CD4-positive, CD25-positive, alpha-beta regulatory T cell (primary cell): ENCODE data around the gene FCGR3B. TPM values are rescaled to one million over a fixed set of nuclear protein-coding genes. Genes with fewer than 3 reads are reported as not detected.
"Not testable (repeated sequence)": the region's sequence is repeated elsewhere in the genome, so short reads cannot be mapped to it uniquely, and the experiment has no call there.

Experiments
- ATAC-seq, 2 donors: fragments of 150-1000 bp; cut with Tn5 transposase; one replicate each; pipeline ENCODE4 v1.10.0; 2021; ENCODE audit warnings: low read depth in 2 of 2, moderate number of reproducible peaks in 2 of 2, moderate library complexity in 1 of 2
- DNase-seq, 3 donors: peaks; one replicate each; pipeline versions ENCODE4 v3.0.0 to v3.0.0-alpha.2; 2012 to 2022; ENCODE audit warnings: mixed read lengths in 1 of 3
- H3K27ac ChIP-seq: one replicate; pipeline ENCODE4 v1.7.0; 2013; ENCODE audit warnings: mild to moderate bottlenecking, low read length; ENCODE audit not compliant: insufficient read depth, poor library complexity, severe bottlenecking
- H3K27me3 ChIP-seq: one replicate; pipeline ENCODE4 v1.7.0; 2013; ENCODE audit warnings: low read length; ENCODE audit not compliant: control insufficient read depth, insufficient read depth
- H3K36me3 ChIP-seq: one replicate; pipeline ENCODE4 v1.7.0; 2013; ENCODE audit warnings: mild to moderate bottlenecking, low read length, moderate library complexity; ENCODE audit not compliant: control insufficient read depth, insufficient read depth
- H3K4me1 ChIP-seq: 2 replicates; pipeline ENCODE4 v1.7.0; 2013; ENCODE audit warnings: mild to moderate bottlenecking, low read length; ENCODE audit not compliant: insufficient read depth, control insufficient read depth, poor library complexity, severe bottlenecking
- H3K4me3 ChIP-seq: one replicate; pipeline ENCODE4 v1.7.0; 2013; ENCODE audit warnings: low read depth, mild to moderate bottlenecking, low read length, moderate library complexity
- H3K9me3 ChIP-seq, 2 experiments: 1 replicate in 1 of 2; 2 replicates in 1 of 2; pipeline ENCODE4 v1.7.0; 2013; ENCODE audit warnings: low read length in 2 of 2, mild to moderate bottlenecking in 1 of 2, moderate library complexity in 1 of 2; ENCODE audit not compliant: control insufficient read depth in 2 of 2
- H3K27ac Mint-ChIP-seq, 3 donors: one replicate each; pipeline ENCODE4 v1.8.0; 2020 to 2022; ENCODE audit warnings: mild to moderate bottlenecking in 3 of 3, mixed read lengths in 3 of 3, moderate library complexity in 2 of 3
- H3K27me3 Mint-ChIP-seq: one replicate; pipeline ENCODE4 v1.8.0; 2022; ENCODE audit warnings: mild to moderate bottlenecking, mixed read lengths
- H3K36me3 Mint-ChIP-seq: one replicate; pipeline ENCODE4 v1.8.0; 2020; ENCODE audit warnings: mixed read lengths
- H3K4me1 Mint-ChIP-seq, 4 donors: one replicate each; pipeline ENCODE4 v1.8.0; 2020 to 2022; ENCODE audit warnings: mixed read lengths in 4 of 4, mild to moderate bottlenecking in 1 of 4
- H3K4me3 Mint-ChIP-seq, 4 donors: one replicate each; pipeline ENCODE4 v1.8.0; 2020 to 2022; ENCODE audit warnings: mild to moderate bottlenecking in 4 of 4, mixed read lengths in 4 of 4, moderate library complexity in 3 of 4
- H3K9me3 Mint-ChIP-seq, 7 donors: one replicate each; pipeline ENCODE4 v1.8.0; 2020 to 2022; ENCODE audit warnings: mixed read lengths in 7 of 7, mild to moderate bottlenecking in 3 of 7, moderate library complexity in 2 of 7
- polyA plus RNA-seq, 4 donors: library from polyadenylated mRNA; unstranded; fragments of 300-500 nt; fragmentation: Illumina TruSeq; gene quantifications; one replicate each; pipeline ENCODE4 v1.2.3, GENCODE V29; 2021
- total RNA-seq: library from RNA; stranded (reverse); gene quantifications from one replicate; pipeline ENCODE4 v1.2.3, GENCODE V29; 2022

Gene FCGR3B
- total and polyA plus RNA-seq, 5 donors from 2014 or later: not detected

DNA sequence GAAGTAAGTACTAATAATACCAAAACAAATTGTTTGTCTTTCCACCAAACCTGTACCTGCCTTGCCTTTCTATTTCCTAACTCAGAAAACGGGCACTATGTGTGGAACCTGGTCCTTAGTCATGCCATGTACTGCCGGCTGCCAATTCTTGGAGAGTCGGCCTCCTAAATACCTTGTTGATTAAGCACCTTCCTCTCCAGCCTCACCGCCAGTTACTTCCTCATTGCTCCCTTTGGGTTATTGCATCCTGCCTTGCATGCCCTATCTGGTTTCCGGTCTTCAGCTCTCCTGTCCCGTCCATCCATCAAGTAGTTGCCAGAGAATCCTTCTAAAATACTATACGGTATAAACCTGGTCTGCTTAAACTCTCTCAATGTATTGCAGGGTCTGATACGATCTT is 8.9 kb downstream of the FCGR3B start:
- H3K4me3 ChIP-seq: peak overlapping the region; percentile 62
- H3K9me3 ChIP-seq, H3K4me1 ChIP-seq, H3K27me3 ChIP-seq, H3K27ac ChIP-seq, H3K36me3 ChIP-seq, ATAC-seq, DNase-seq, H3K36me3 Mint-ChIP-seq: not testable (repeated sequence)
- H3K9me3 Mint-ChIP-seq: peaks cover 0 to 12% (median 2%) of the 10 kb centered on the region in 7 donors
- H3K27me3 Mint-ChIP-seq: peaks cover 38% of the 10 kb centered on the region
- peaks cover 10 to 37% (median 19%) of the 10 kb centered on the region in 4 donors for H3K4me1 Mint-ChIP-seq
- peak overlapping the region; percentile 86 to 96 (median 90) for H3K4me3 Mint-ChIP-seq
- peak overlapping the region in 2 of 3 donors; percentile 20 to 88 for H3K27ac Mint-ChIP-seq

DNA sequence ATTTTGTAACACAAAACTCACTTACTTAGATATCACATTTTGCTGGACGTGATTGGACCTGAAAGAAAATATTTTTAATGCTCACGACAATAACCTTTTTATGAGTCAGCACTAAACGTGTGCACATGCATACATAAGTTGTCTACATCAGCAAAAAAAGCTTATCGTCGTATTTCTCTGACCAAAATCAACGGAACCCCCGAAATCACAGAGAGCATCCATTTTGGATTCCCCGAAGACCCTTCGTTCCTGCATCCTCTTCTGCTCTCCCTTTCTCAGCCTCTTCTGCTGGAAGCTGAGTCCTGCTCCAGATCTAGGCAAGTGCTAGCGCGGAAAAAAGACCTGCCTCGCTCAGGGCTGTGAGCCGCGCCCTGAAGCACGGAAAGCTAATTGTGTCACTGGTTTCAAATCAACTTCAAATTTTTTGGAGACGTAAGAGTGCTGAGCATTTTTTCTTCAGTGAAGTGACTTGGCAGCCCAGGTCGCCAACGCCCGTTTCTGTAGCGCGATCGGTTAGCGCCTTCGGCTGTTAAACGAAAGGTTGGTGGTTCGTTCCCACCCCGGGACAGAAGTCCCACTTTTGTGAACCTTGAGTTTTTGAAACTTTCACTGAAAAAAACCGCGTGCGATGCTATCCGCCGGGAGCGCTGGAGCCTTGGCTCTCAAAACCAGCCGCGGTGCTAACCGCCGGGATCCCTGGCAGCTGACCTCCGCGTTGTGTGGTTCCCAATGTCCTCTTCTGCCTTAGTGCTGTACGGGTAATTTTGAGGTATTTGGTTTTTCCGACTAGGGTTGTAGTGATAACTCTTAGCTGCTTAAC is 9.6 kb downstream of the FCGR3B start:
- ATAC-seq: peak; percentile 47 to 66
- peaks cover 9 to 37% (median 19%) of the 10 kb centered on the region in 4 donors for H3K4me1 Mint-ChIP-seq
- not testable (repeated sequence) for H3K27ac ChIP-seq, H3K4me1 ChIP-seq, H3K36me3 ChIP-seq, H3K27me3 ChIP-seq, H3K36me3 Mint-ChIP-seq, H3K9me3 ChIP-seq
- H3K27me3 Mint-ChIP-seq: peaks cover 38% of the 10 kb centered on the region
- H3K9me3 Mint-ChIP-seq: peaks cover 0 to 12% (median 2%) of the 10 kb centered on the region in 7 donors
- peak overlapping the region; percentile 62 for H3K4me3 ChIP-seq
- peak overlapping the region; percentile 76 to 91 (median 88) for H3K27ac Mint-ChIP-seq
- peak overlapping the region; percentile 87 to 96 (median 93) for H3K4me3 Mint-ChIP-seq
- peak; percentile 40 to 76 (median 64) for DNase-seq

DNA sequence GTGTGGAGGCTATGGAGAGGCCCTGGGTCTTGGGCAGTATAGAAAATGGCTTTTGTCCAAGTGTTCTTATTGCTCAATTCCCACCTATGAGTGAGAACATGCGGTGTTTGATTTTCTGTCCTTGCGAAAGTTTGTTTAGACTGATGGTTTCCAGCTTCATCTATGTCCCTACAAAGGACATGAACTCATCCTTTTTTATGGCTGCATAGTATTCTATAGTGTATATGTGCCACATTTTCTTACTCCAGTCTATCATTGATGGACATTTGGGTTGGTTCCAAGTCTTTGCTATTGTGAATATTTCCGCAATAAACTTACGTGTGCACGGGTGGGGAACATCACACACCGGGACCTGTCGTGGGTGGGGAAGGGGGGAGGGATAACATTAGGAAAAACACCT is 10.6 kb downstream of the FCGR3B start:
- not testable (repeated sequence) for H3K4me3 ChIP-seq, H3K27ac ChIP-seq, H3K27ac Mint-ChIP-seq, H3K9me3 ChIP-seq, H3K36me3 ChIP-seq, H3K4me1 ChIP-seq, H3K27me3 ChIP-seq, DNase-seq, ATAC-seq, H3K36me3 Mint-ChIP-seq
- peaks cover 9 to 37% (median 19%) of the 10 kb centered on the region in 4 donors for H3K4me1 Mint-ChIP-seq
- H3K9me3 Mint-ChIP-seq: peaks cover 0 to 12% (median 2%) of the 10 kb centered on the region in 7 donors
- H3K27me3 Mint-ChIP-seq: peaks cover 40% of the 10 kb centered on the region
- peak overlapping the region in 3 of 4 donors; percentile 41 to 69 (median 47) for H3K4me3 Mint-ChIP-seq

DNA sequence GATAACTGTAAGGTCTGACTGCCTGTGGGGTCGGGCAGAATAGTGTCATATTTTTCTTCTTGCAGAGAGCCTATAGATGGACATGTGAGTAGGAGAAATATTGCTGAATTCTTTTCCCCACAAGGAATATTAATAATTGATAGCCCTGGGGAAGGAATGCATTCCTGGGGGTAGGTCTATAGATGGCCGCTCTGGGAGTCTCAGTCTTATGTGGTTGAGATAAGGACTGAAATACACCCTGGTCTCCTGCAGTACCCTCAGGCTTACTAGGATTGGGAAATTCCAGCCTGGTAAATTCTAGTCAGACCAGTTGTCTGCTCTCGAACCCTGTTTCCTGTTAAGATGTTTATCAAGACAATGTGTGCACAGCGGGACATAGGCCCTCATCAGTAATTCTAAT is 12.5 kb downstream of the FCGR3B start:
- Mint-ChIP-seq H3K27me3 (peaks cover 38% of the 10 kb centered on the region), H3K4me3 (peak overlapping the region in 1 of 4 donors; percentile 47), H3K9me3 (peaks cover 0 to 12% (median 2%) of the 10 kb centered on the region in 7 donors), H3K4me1 (peaks cover 7 to 27% (median 17%) of the 10 kb centered on the region in 4 donors)
- H3K27ac ChIP-seq, DNase-seq, H3K36me3 Mint-ChIP-seq, ATAC-seq, H3K36me3 ChIP-seq, H3K27ac Mint-ChIP-seq, H3K4me3 ChIP-seq, H3K4me1 ChIP-seq, H3K9me3 ChIP-seq, H3K27me3 ChIP-seq: not testable (repeated sequence)

DNA sequence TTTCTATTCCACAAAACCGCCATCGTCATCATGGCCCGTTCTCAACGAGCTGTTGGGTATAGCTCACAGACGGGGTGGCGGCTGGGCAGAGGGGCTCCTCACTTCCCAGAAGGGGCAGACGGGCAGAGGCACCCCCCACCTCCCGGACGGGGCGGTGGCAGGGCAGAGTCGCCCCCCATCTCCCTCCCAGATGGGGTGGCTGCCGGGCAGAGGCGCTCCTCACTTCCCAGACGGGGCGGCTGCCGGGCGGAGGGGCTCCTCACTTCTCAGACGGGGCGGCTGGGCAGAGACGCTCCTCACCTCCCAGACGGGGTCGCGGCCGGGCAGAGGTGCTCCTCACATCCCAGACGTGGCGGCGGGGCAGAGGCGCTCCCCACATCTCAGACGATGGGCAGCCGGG is 14.6 kb downstream of the FCGR3B start:
- not testable (repeated sequence) for H3K36me3 ChIP-seq, ATAC-seq, H3K27ac Mint-ChIP-seq, H3K4me3 Mint-ChIP-seq, H3K4me1 ChIP-seq, H3K36me3 Mint-ChIP-seq, H3K27me3 ChIP-seq, H3K27ac ChIP-seq, H3K4me3 ChIP-seq, H3K9me3 ChIP-seq, DNase-seq
- Mint-ChIP-seq H3K9me3 (peaks cover 0 to 10% (median 2%) of the 10 kb centered on the region in 7 donors), H3K4me1 (peaks cover 7 to 28% (median 20%) of the 10 kb centered on the region in 4 donors), H3K27me3 (peaks cover 40% of the 10 kb centered on the region)

DNA sequence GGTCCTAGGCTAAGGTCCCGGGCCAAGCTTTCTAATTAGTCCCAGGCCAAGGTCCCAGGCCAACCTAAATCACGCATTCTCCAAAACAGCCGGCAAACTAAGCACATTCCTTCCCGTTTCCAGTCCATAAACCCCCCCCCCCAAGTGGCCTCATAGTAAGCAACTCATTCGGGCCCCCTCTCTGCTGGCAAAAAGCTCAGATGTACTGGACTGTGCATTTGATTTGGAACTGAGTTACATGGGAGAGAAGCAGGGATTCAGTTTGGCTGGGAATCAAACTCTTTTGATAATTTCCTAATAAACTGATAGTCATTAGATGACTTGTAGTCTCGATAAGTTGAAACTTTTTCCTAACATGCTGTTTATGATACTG is 17.8 kb downstream of the FCGR3B start:
- H3K9me3 Mint-ChIP-seq, H3K4me1 ChIP-seq, H3K27ac ChIP-seq, H3K36me3 Mint-ChIP-seq, H3K9me3 ChIP-seq, DNase-seq, H3K27me3 ChIP-seq, H3K36me3 ChIP-seq, H3K4me3 ChIP-seq, ATAC-seq: not testable (repeated sequence)
- Mint-ChIP-seq H3K27me3 (peaks cover 44% of the 10 kb centered on the region), H3K27ac (peak overlapping the region; percentile 91 to 96 (median 94)), H3K4me3 (peak overlapping the region; percentile 77 to 95 (median 92)), H3K4me1 (peaks cover 7 to 23% (median 15%) of the 10 kb centered on the region in 4 donors)

DNA sequence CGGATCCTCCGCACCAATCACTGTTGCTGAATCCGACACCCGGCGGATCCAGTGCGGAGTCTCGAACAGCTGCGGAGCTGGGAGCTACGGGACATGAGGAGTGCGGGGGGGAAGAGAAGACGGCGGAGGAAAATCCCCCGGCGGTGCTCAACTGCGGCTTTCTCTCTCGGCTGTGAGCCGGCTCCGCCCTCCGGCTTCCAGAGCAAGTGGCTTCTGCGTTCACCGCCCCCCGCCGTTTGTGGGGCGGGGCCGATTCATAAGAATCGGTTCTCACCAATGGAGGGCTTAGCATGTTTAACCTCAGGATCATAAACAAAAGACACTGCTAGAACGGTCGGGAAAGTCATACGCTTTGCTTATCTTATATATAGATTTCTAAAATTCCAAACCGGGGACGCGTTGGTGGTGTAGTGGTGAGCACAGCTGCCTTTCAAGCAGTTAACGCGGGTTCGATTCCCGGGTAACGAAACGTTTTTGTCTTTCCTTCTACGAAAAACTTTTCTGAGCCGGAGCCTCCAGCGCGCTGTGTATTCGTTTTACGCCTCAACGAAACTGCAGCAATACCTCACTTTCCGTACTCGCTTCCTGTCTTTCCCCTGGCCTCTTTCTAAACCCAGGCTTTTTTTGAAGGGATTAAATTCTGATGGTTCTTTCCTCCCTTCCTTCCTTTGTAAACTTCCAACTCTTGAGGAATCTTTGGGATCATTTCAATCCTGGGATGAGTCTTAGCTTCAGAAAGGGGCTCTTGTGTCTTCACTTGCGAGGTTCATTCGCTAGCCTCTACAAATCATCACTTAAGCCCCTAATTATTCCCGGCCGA is 18.4 kb downstream of the FCGR3B start:
- Mint-ChIP-seq H3K4me3 (peak overlapping the region; percentile 92 to 96 (median 94)), H3K27me3 (peaks cover 50% of the 10 kb centered on the region), H3K4me1 (peaks cover 7 to 23% (median 15%) of the 10 kb centered on the region in 4 donors), H3K27ac (peak overlapping the region; percentile 91 to 96 (median 94))
- not testable (repeated sequence) for H3K4me1 ChIP-seq, H3K36me3 ChIP-seq, H3K9me3 ChIP-seq, H3K36me3 Mint-ChIP-seq, H3K27me3 ChIP-seq, H3K9me3 Mint-ChIP-seq
- Histone ChIP-seq H3K27ac (peak overlapping the region; percentile 41), H3K4me3 (peak overlapping the region; percentile 73)
- ATAC-seq (peak; percentile 85 to 89), DNase-seq (peak; percentile 74 to 87 (median 77))
